Stimulated activated naive CD8-positive, alpha-beta T cell treated with anti-CD3 and anti-CD28 coated beads, Interleukin-15, Interleukin-2, amounts not matched to agents 100 U/mL and 50 U/mL, for 24 hours (primary cell): Measurements from ENCODE around the gene KRTAP10-12.

Source experiments
- ATAC-seq: fragments of 150-1000 bp; cut with Tn5 transposase; one replicate; pipeline ENCODE4 v1.10.0; 2021
- DNase-seq: peaks from one replicate; pipeline ENCODE4 v3.0.0; 2021

KRTAP10-12 gene

GRCh38 chr21:44732956-44733355, 36.0 kb downstream of the KRTAP10-12 start:
- ATAC-seq: no peak
- DNase-seq: no peak

- ATAC-seq: no peak
- no peak for DNase-seq
Measured at GRCh38 chr21:44734026-44734745, 37.2 kb downstream of the KRTAP10-12 start.

GRCh38 chr21:44734841-44735240, 37.9 kb downstream of the KRTAP10-12 start:
- no peak for ATAC-seq
- DNase-seq: no peak

- ATAC-seq: no peak
Measured at GRCh38 chr21:44735821-44736220, 38.8 kb downstream of the KRTAP10-12 start.

GRCh38 chr21:44736291-44737004, 39.5 kb downstream of the KRTAP10-12 start:
- no peak for DNase-seq
- ATAC-seq: no peak

More at GRCh38 chr21:44735821-44736220, 38.8 kb downstream of the KRTAP10-12 start:
- DNase-seq: no peak

DNA sequence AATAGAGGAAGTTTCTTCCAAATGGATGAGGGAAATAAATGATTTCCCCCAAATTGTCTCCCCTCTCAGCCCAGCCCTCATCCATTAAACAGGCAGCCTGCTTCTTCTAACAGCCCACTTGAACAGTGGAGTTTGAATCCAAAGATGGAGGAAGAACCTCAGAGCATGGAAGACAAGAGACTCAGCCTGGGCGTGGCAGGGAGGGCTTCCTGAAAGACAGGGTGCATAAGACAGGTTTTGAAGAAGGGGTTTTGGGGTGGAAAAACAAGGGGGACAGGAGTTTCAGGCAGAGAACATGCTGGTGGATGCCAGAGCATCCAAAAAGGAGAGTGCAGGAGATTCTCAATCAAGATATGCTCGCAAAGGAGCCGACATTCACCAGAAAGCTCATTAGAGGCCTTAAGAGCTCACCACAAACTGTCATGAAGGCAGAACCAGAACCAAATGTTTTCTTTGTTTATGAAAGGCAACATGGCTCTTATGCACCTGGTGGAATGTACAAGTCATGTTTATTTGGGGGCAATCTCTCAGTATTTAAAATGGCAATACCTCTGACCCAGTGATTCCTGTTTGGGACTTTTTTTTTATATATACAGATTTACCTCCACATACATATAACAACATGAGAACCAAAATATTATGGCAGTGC, 40.9 kb downstream of the KRTAP10-12 start:
- ATAC-seq (no peak), DNase-seq (no peak)

- DNase-seq: no peak
- ATAC-seq: no peak
Measured at GRCh38 chr21:44738621-44739020, 41.6 kb downstream of the KRTAP10-12 start.

GRCh38 chr21:44739316-44739715, 42.3 kb downstream of the KRTAP10-12 start:
- ATAC-seq: no peak
- DNase-seq: no peak

DNA sequence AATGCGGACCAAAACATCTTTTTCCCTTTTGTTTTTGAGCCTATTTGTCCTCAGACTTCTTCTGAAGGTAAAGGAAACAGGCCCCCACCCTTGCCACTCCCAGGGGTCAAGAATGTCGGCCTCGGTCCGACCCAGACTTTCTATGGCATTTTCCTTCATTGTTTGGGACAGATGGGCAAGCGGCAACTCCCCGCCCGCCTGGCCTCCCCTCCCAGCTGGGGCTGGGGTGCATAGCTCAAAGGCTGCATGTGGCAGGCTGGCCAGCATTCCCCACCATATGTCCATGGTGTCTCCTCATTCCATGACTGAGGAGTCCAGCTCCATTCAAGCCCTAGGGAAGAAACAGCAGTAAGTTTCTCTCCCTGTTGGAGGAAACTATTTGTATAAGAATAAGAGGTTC, 43.8 kb downstream of the KRTAP10-12 start:
- no peak for ATAC-seq
- no peak for DNase-seq

- no peak for DNase-seq
- ATAC-seq: no peak
Measured at GRCh38 chr21:44741921-44742320, 44.9 kb downstream of the KRTAP10-12 start.

- DNase-seq (no peak), ATAC-seq (no peak)
Measured at GRCh38 chr21:44742418-44743153, 45.6 kb downstream of the KRTAP10-12 start.
